A673 (cell line): Measurements from ENCODE around the gene DCAF8L2. TPM values are rescaled to one million over a fixed set of nuclear protein-coding genes. Genes with fewer than 3 reads are reported as not detected.

ENCODE experiments used
- BruUV-seq: library from RNA; stranded (reverse); fragments of 400-500 nt; replicated peaks from 2 replicates; lab custom pipeline; 2021; lab: Mats Ljungman, UMichigan
- CTCF ChIA-PET: fragments of 300-600 bp; sonication (Branson Sonifier 250); formaldehyde crosslinking; loops from one replicate; lab custom pipeline; 2022; ENCODE audit warnings: antibody characterized with exemption; lab: Charles Lee
- POLR2A ChIA-PET: fragments of 300-600 bp; sonication (Branson Sonifier 250); formaldehyde crosslinking; loops from one replicate; lab custom pipeline; 2022; ENCODE audit warnings: antibody characterized with exemption; ENCODE audit not compliant: low non-redundant PET; lab: Charles Lee
- DNase-seq: peaks from one replicate; pipeline ENCODE4 v3.0.0-alpha.2; 2015; ENCODE audit warnings: low spot score
- H3K27ac ChIP-seq: fragments of 200-600 bp; sonication (generic); 2 replicates; pipeline ENCODE4 v1.5.1; 2016; ENCODE audit warnings: mixed run types, low read depth, mild to moderate bottlenecking, mixed read lengths, antibody characterized with exemption, low read length; ENCODE audit not compliant: poor library complexity, severe bottlenecking
- H3K27me3 ChIP-seq: fragments of 200-600 bp; sonication (generic); replicated peaks from 2 replicates; pipeline ENCODE4 v1.6.1; 2017; ENCODE audit warnings: mixed run types, low read depth, mild to moderate bottlenecking, mixed read lengths, antibody characterized with exemption, low read length; ENCODE audit not compliant: insufficient read depth, poor library complexity
- H3K36me3 ChIP-seq: fragments of 200-600 bp; sonication (generic); 2 replicates; pipeline ENCODE4 v1.6.1; 2016; ENCODE audit warnings: mixed run types, mild to moderate bottlenecking, mixed read lengths, antibody characterized with exemption, low read length; ENCODE audit not compliant: insufficient read depth, poor library complexity, severe bottlenecking
- H3K4me1 ChIP-seq: fragments of 200-600 bp; sonication (generic); 2 replicates; pipeline ENCODE4 v1.6.1; 2017; ENCODE audit warnings: mixed run types, mild to moderate bottlenecking, mixed read lengths, antibody characterized with exemption, low read length; ENCODE audit not compliant: insufficient read depth, poor library complexity, severe bottlenecking
- H3K4me3 ChIP-seq: fragments of 200-600 bp; sonication (generic); 2 replicates; pipeline ENCODE4 v1.5.1; 2016; ENCODE audit warnings: low read depth, mixed run types, mild to moderate bottlenecking, mixed read lengths, low read length; ENCODE audit not compliant: poor library complexity, severe bottlenecking
- H3K9me3 ChIP-seq: fragments of 200-600 bp; sonication (generic); 2 replicates; pipeline ENCODE4 v1.6.1; 2016; ENCODE audit warnings: mixed run types, low read depth, mild to moderate bottlenecking, mixed read lengths, antibody characterized with exemption, low read length; ENCODE audit not compliant: poor library complexity, severe bottlenecking
- CTCF ChIP-seq: fragments of 300-800, 200-600 bp; sonication (generic); conservative IDR thresholded peaks from 2 replicates; pipeline ENCODE4 v1.5.1; 2017; ENCODE audit warnings: low read depth, mild to moderate bottlenecking, antibody characterized with exemption, low read length, moderate library complexity, mixed read lengths
- EZH2 ChIP-seq: fragments of 200-600 bp; sonication (generic); IDR thresholded peaks from 2 replicates; pipeline ENCODE4 v1.6.1; 2017; ENCODE audit warnings: borderline replicate concordance, low read depth, mild to moderate bottlenecking, mixed read lengths, antibody characterized with exemption, low read length; ENCODE audit not compliant: poor library complexity, severe bottlenecking
- intact Hi-C: fragments of 100-400 bp; cut with micrococcal nuclease; formaldehyde crosslinking; loops from one replicate; pipeline ENCODE4 v1.10.0; 2022; ENCODE audit not compliant: unreplicated experiment
- total RNA-seq: library from RNA; stranded (reverse); gene quantifications from 2 replicates; pipeline ENCODE4 v1.2.3, GENCODE V29; 2021

DCAF8L2 gene
- total RNA-seq, 1 experiment from 2014 or later = not detected

- no peaks in the 10 kb centered on the region for H3K4me1 ChIP-seq
- H3K27me3 ChIP-seq = no peaks in the 10 kb centered on the region
- BruUV-seq = no TSS peak
- H3K4me3 ChIP-seq = no peak overlapping the region
- H3K9me3 ChIP-seq = no peaks in the 10 kb centered on the region
- H3K27ac ChIP-seq = no peak overlapping the region
- intact Hi-C loops = loop anchor here (5.0 kb wide), 1 partner anchor 127 kb away; no protein-coding TSS in a partner anchor
- ChIA-PET CTCF (no interaction called here), POLR2A (no interaction called here)
- DNase-seq = peak; percentile 53
- no peaks in the 10 kb centered on the region for H3K36me3 ChIP-seq
- no peak for TF ChIP-seq EZH2
- peak; percentile 69 for TF ChIP-seq CTCF
These were observed 34.6 kb upstream of the DCAF8L2 start for GRCh38 chrX:27555514-27555913.

GRCh38 chrX:27565992-27566391 lies 24.2 kb upstream of the DCAF8L2 start:
- no peak overlapping the region for H3K27ac ChIP-seq
- no peak for TF ChIP-seq EZH2
- no peak for TF ChIP-seq CTCF
- H3K36me3 ChIP-seq = no peaks in the 10 kb centered on the region
- intact Hi-C loops = no loop called here
- no peaks in the 10 kb centered on the region for H3K27me3 ChIP-seq
- no TSS peak for BruUV-seq
- ChIA-PET POLR2A (no interaction called here), CTCF (no interaction called here)
- no peak overlapping the region for H3K4me3 ChIP-seq
- DNase-seq = no peak
- no peaks in the 10 kb centered on the region for H3K9me3 ChIP-seq
- no peaks in the 10 kb centered on the region for H3K4me1 ChIP-seq

- Histone ChIP-seq H3K27me3 (no peaks in the 10 kb centered on the region), H3K27ac (no peak overlapping the region), H3K9me3 (no peaks in the 10 kb centered on the region), H3K4me1 (no peaks in the 10 kb centered on the region), H3K4me3 (no peak overlapping the region), H3K36me3 (no peaks in the 10 kb centered on the region)
- TF ChIP-seq EZH2 (no peak), CTCF (no peak)
- BruUV-seq = no TSS peak
- intact Hi-C loops = no loop called here
- ChIA-PET CTCF (no interaction called here), POLR2A (no interaction called here)
- DNase-seq = no peak
These were observed 19.0 kb upstream of the DCAF8L2 start for GRCh38 chrX:27571164-27571563.
